Measurements from ENCODE around the gene OMA1.

The OMA1 gene

GRCh38 chr1:58459911-58460310, 86.6 kb downstream of the OMA1 start:
- no peak for DNase-seq (ENCODE audit: low read depth in 2 of 2)

GRCh38 chr1:58457023-58457635, 89.4 kb downstream of the OMA1 start:
- DNase-seq (ENCODE audit: low read depth in 2 of 2): no peak

GRCh38 chr1:58456470-58456869, 90.1 kb downstream of the OMA1 start:
- no peak for DNase-seq (ENCODE audit: low read depth in 2 of 2)

GRCh38 chr1:58454807-58455206, 91.7 kb downstream of the OMA1 start:
- DNase-seq (ENCODE audit: low read depth in 2 of 2): no peak

- no peak for DNase-seq (ENCODE audit: low read depth in 2 of 2)
These were observed 92.1 kb downstream of the OMA1 start for GRCh38 chr1:58454385-58454784.

GRCh38 chr1:58451560-58452191, 94.8 kb downstream of the OMA1 start:
- no peak for DNase-seq (ENCODE audit: low read depth in 2 of 2)

GRCh38 chr1:58447886-58448285, 98.6 kb downstream of the OMA1 start:
- DNase-seq (ENCODE audit: low read depth in 2 of 2): no peak

- no peak for DNase-seq (ENCODE audit: low read depth in 2 of 2)
These were observed 99.5 kb downstream of the OMA1 start for GRCh38 chr1:58447042-58447441.

- DNase-seq (ENCODE audit: low read depth in 2 of 2): no peak
These were observed 100.2 kb downstream of the OMA1 start for GRCh38 chr1:58446368-58446767.

GRCh38 chr1:58443986-58444868, 102.3 kb downstream of the OMA1 start:
- DNase-seq (ENCODE audit: low read depth in 2 of 2): no peak

- DNase-seq (ENCODE audit: low read depth in 2 of 2): no peak
These were observed 104.4 kb downstream of the OMA1 start for GRCh38 chr1:58442114-58442513.

- DNase-seq (ENCODE audit: low read depth in 2 of 2): no peak
These were observed 104.8 kb downstream of the OMA1 start for GRCh38 chr1:58441699-58442098.

- no peak for DNase-seq (ENCODE audit: low read depth in 2 of 2)
These were observed 105.8 kb downstream of the OMA1 start for GRCh38 chr1:58440696-58441095.

GRCh38 chr1:58439946-58440345, 106.6 kb downstream of the OMA1 start:
- DNase-seq (ENCODE audit: low read depth in 2 of 2): no peak

GRCh38 chr1:58438468-58438867, 108.1 kb downstream of the OMA1 start:
- DNase-seq (ENCODE audit: low read depth in 2 of 2): no peak

- DNase-seq (ENCODE audit: low read depth in 2 of 2): no peak
These were observed 108.9 kb downstream of the OMA1 start for GRCh38 chr1:58437623-58438022.

- no peak for DNase-seq (ENCODE audit: low read depth in 2 of 2)
These were observed 109.8 kb downstream of the OMA1 start for GRCh38 chr1:58436615-58437297.

GRCh38 chr1:58435376-58435775, 111.2 kb downstream of the OMA1 start:
- DNase-seq (ENCODE audit: low read depth in 2 of 2): no peak

- DNase-seq (ENCODE audit: low read depth in 2 of 2): no peak
These were observed 111.9 kb downstream of the OMA1 start for GRCh38 chr1:58434607-58435006.

- no peak for DNase-seq (ENCODE audit: low read depth in 2 of 2)
These were observed 112.3 kb downstream of the OMA1 start for GRCh38 chr1:58434181-58434580.

GRCh38 chr1:58432851-58433668, 113.5 kb downstream of the OMA1 start:
- DNase-seq (ENCODE audit: low read depth in 2 of 2): no peak

Measured in stimulated activated CD8-positive, alpha-beta memory T cell treated with anti-CD3 and anti-CD28 coated beads, Interleukin-2, amount 100 ng/mL, for 1 hour (primary cell).